Upper lobe of left lung (tissue), 6 donors: ENCODE data around the gene DLG3. TPM values are rescaled to one million over a fixed set of nuclear protein-coding genes. Genes with fewer than 3 reads are reported as not detected.

ENCODE experiments used
- ATAC-seq, 2 donors: fragments of 200-7000 bp; cut with Tn5 transposase; one replicate each; pipeline ENCODE4 v1.9.1; 2022; ENCODE audit warnings: mild to moderate bottlenecking in 2 of 2, moderate library complexity in 2 of 2; ENCODE audit not compliant: low FRiP score in 2 of 2
- DNase-seq, 2 donors: peaks; one replicate each; pipeline ENCODE4 v3.0.0-alpha.2; 2019 to 2020
- H3K27ac ChIP-seq, 4 donors: fragments of 200-600 bp; sonication (generic); one replicate each; pipeline ENCODE4 v1.5.1; 2016 to 2019
- H3K27me3 ChIP-seq, 4 donors: fragments of 200-600 bp; sonication (generic); one replicate each; pipeline ENCODE4 v1.5.1; 2017 to 2019
- H3K36me3 ChIP-seq, 4 donors: fragments of 200-600 bp; sonication (generic); one replicate each; pipeline ENCODE4 v1.5.1; 2016 to 2019
- H3K4me1 ChIP-seq, 4 donors: fragments of 200-600 bp; sonication (generic); one replicate each; pipeline ENCODE4 v1.5.1; 2018 to 2019
- H3K4me3 ChIP-seq, 4 donors: fragments of 200-600 bp; sonication (generic); one replicate each; pipeline ENCODE4 v1.5.1; 2017 to 2019; ENCODE audit warnings: mild to moderate bottlenecking in 2 of 4, moderate library complexity in 1 of 4
- H3K9me3 ChIP-seq, 4 donors: fragments of 200-600 bp; sonication (generic); one replicate each; pipeline ENCODE4 v1.5.1; 2018 to 2019
- CTCF ChIP-seq, 6 experiments: fragments of 450-650 bp in 4 of 6; fragments of 200-600 bp in 2 of 6; sonication (generic) in 2 of 6; IDR thresholded peaks; one replicate each; pipeline ENCODE4 v1.5.1; 2016 to 2019; ENCODE audit warnings: antibody characterized with exemption in 6 of 6
- EP300 ChIP-seq, 4 donors: sonication (generic); formaldehyde crosslinking; IDR thresholded peaks; one replicate each; pipeline ENCODE4 v1.5.1; 2017; ENCODE audit warnings: antibody characterized with exemption in 4 of 4, control low read depth in 2 of 4
- POLR2A ChIP-seq, 4 donors: fragments of 450-650 bp; IDR thresholded peaks; one replicate each; pipeline ENCODE4 v1.5.1; 2016 to 2017; ENCODE audit warnings: antibody characterized with exemption in 4 of 4, mild to moderate bottlenecking in 2 of 4
- POLR2AphosphoS5 ChIP-seq, 2 donors: sonication (generic); formaldehyde crosslinking; IDR thresholded peaks; one replicate each; pipeline ENCODE4 v1.5.1; 2017; ENCODE audit warnings: antibody characterized with exemption in 2 of 2
- WGBS, 2 donors: methylation state at CpG; one replicate each; pipeline ENCODE4 v1.1.5; 2017 to 2018; 5-methylcytosine and 5-hydroxymethylcytosine counted together
- total RNA-seq, 6 donors: library from RNA; depleted of rRNA in 4 of 6; stranded (reverse); fragments of >200 nt in 4 of 6; gene quantifications; one replicate each; pipeline versions ENCODE4 v1.1.0 to v1.2.1, GENCODE V29; 2016 to 2021
- donor health status: DM: no; HTN: no; CAD: no; lungs with moderate emphysema.
- donor health status: DM: no; HTN: yes; CAD: no; lungs with severe emphysema.

The DLG3 gene
- total RNA-seq, 6 donors from 2014 or later = 11.2 to 29.9 (median 16.6) TPM

GRCh38 chrX:70453024-70453618 lies 8.5 kb downstream of the DLG3 start:
- DNase-seq (no peak), ATAC-seq (no peak)
- Histone ChIP-seq H3K27me3 (peaks cover 0 to 13% (median 0%) of the 10 kb centered on the region in 4 donors), H3K4me1 (peaks cover 0 to 18% (median 4%) of the 10 kb centered on the region in 4 donors), H3K36me3 (no peaks in the 10 kb centered on the region), H3K27ac (peak overlapping the region in 1 of 4 donors; percentile 61), H3K4me3 (peak overlapping the region in 3 of 4 donors; percentile 44 to 65 (median 58)), H3K9me3 (no peaks in the 10 kb centered on the region)
- 46 to 56% methylated on average over 3 to 5 of the region's 5 CpGs for WGBS, 2 donors
- no peak for TF ChIP-seq CTCF (IDR thresholded peaks at IDR 0.05)
- no peak for TF ChIP-seq POLR2A (IDR thresholded peaks at IDR 0.05)
- no peak for TF ChIP-seq POLR2AphosphoS5 (IDR thresholded peaks at IDR 0.05)
- no peak for TF ChIP-seq EP300 (IDR thresholded peaks at IDR 0.05)

GRCh38 chrX:70454441-70455365 lies 10.1 kb downstream of the DLG3 start:
- peak; percentile 90 to 91 for DNase-seq
- peak; percentile 87 to 89 for ATAC-seq
- Histone ChIP-seq H3K36me3 (no peaks in the 10 kb centered on the region), H3K27ac (peak overlapping the region; percentile 72 to 88 (median 84)), H3K4me1 (peaks cover 0 to 18% (median 4%) of the 10 kb centered on the region in 4 donors), H3K9me3 (no peaks in the 10 kb centered on the region), H3K4me3 (peak overlapping the region; percentile 21 to 59 (median 51)), H3K27me3 (peaks cover 0 to 13% (median 0%) of the 10 kb centered on the region in 4 donors)
- peak; percentile 60 to 79 (median 72) for TF ChIP-seq CTCF (IDR thresholded peaks at IDR 0.05)
- no peak for TF ChIP-seq EP300 (IDR thresholded peaks at IDR 0.05)
- no peak for TF ChIP-seq POLR2A (IDR thresholded peaks at IDR 0.05)
- 40 to 48% methylated on average over 1 to 34 of the region's 48 CpGs for WGBS, 2 donors

- TF ChIP-seq POLR2AphosphoS5 (IDR thresholded peaks at IDR 0.05) = no peak
- no peak for TF ChIP-seq POLR2A (IDR thresholded peaks at IDR 0.05)
- no peak for TF ChIP-seq CTCF (IDR thresholded peaks at IDR 0.05)
- TF ChIP-seq EP300 (IDR thresholded peaks at IDR 0.05) = no peak
- H3K27me3 ChIP-seq = peaks cover 0 to 13% (median 0%) of the 10 kb centered on the region in 4 donors
- peak overlapping the region; percentile 72 to 88 (median 84) for H3K27ac ChIP-seq
- 35 to 46% methylated on average over 15 to 27 of the region's 32 CpGs for WGBS, 2 donors
- H3K4me3 ChIP-seq = peak overlapping the region; percentile 21 to 59 (median 51)
- H3K4me1 ChIP-seq = peaks cover 0 to 18% (median 4%) of the 10 kb centered on the region in 4 donors
- peak in 1 of 2 donors; percentile 52 for DNase-seq
- no peaks in the 10 kb centered on the region for H3K9me3 ChIP-seq
- ATAC-seq = peak in 1 of 2 donors; percentile 2
- H3K36me3 ChIP-seq = no peaks in the 10 kb centered on the region
Observed at GRCh38 chrX:70455366-70456202, 10.9 kb downstream of the DLG3 start.

- Histone ChIP-seq H3K27ac (no peak overlapping the region), H3K36me3 (no peaks in the 10 kb centered on the region), H3K9me3 (no peaks in the 10 kb centered on the region), H3K4me3 (peak overlapping the region in 3 of 4 donors; percentile 44 to 59 (median 58)), H3K27me3 (peaks cover 0 to 13% (median 0%) of the 10 kb centered on the region in 4 donors), H3K4me1 (peaks cover 0 to 18% (median 4%) of the 10 kb centered on the region in 4 donors)
- ATAC-seq = no peak
- DNase-seq = no peak
- 36 to 68% methylated on average over 2 of the region's 2 CpGs for WGBS, 2 donors
- TF ChIP-seq POLR2A (IDR thresholded peaks at IDR 0.05) (no peak), EP300 (IDR thresholded peaks at IDR 0.05) (no peak), POLR2AphosphoS5 (IDR thresholded peaks at IDR 0.05) (no peak), CTCF (IDR thresholded peaks at IDR 0.05) (no peak)
Observed at GRCh38 chrX:70456256-70456655, 11.6 kb downstream of the DLG3 start.
